HepG2 (cell line): ENCODE results near the gene CYP27A1.

Experiments used
- BRF2 ChIP-seq: sonication (generic); formaldehyde crosslinking; IDR thresholded peaks from 2 replicates; pipeline ENCODE4 v1.8.1; 2022; ENCODE audit warnings: mild to moderate bottlenecking, missing genetic modification reagents
- CAMTA2 ChIP-seq: sonication (generic); formaldehyde crosslinking; IDR thresholded peaks from 2 replicates; pipeline ENCODE4 v1.4.0; 2020; ENCODE audit warnings: mild to moderate bottlenecking, missing genetic modification reagents, borderline replicate concordance
- CHD2 ChIP-seq: IDR thresholded peaks from 2 replicates; pipeline ENCODE4 v1.6.1; 2011; ENCODE audit warnings: low read depth, low read length, improper control_type of control experiment
- MED1 ChIP-seq: sonication (generic); formaldehyde crosslinking; IDR thresholded peaks from 2 replicates; pipeline ENCODE4 v1.4.0; 2020; ENCODE audit warnings: missing genetic modification reagents
- NAIF1 ChIP-seq: sonication (generic); formaldehyde crosslinking; IDR thresholded peaks from 2 replicates; pipeline ENCODE4 v1.5.0; 2020; ENCODE audit warnings: mild to moderate bottlenecking, missing genetic modification reagents, borderline replicate concordance
- THRA ChIP-seq: sonication (generic); formaldehyde crosslinking; IDR thresholded peaks from 2 replicates; pipeline ENCODE4 v1.4.0; 2020; ENCODE audit warnings: missing genetic modification reagents, borderline replicate concordance
- USF2 ChIP-seq, 2 experiments: sonication (generic) in 1 of 2; formaldehyde crosslinking in 1 of 2; IDR thresholded peaks; 2 replicates each; pipeline versions ENCODE4 v1.5.1 to v1.6.1; 2011 to 2020; ENCODE audit warnings: borderline replicate concordance in 1 of 2, low read depth in 1 of 2, low read length in 1 of 2, mild to moderate bottlenecking in 1 of 2, missing genetic modification reagents in 1 of 2, moderate library complexity in 1 of 2
- ZFP41 ChIP-seq: sonication (generic); formaldehyde crosslinking; IDR thresholded peaks from 2 replicates; pipeline ENCODE4 v1.4.0; 2020; ENCODE audit warnings: mild to moderate bottlenecking, missing genetic modification reagents, borderline replicate concordance
- ZNF10 ChIP-seq: sonication (generic); formaldehyde crosslinking; IDR thresholded peaks from 2 replicates; pipeline ENCODE4 v1.4.0; 2020; ENCODE audit warnings: mild to moderate bottlenecking, low read depth, missing genetic modification reagents, borderline replicate concordance
- TF ChIP-seq, protein P1 (sequence below), 2 experiments: fragments of 450-650 bp in 1 of 2; sonication (generic) in 1 of 2; formaldehyde crosslinking; IDR thresholded peaks; 2 replicates each; pipeline versions ENCODE4 v1.5.0 to v1.8.0; 2020 to 2022; ENCODE audit warnings: mild to moderate bottlenecking in 1 of 2, missing genetic modification reagents in 1 of 2

DNA sequence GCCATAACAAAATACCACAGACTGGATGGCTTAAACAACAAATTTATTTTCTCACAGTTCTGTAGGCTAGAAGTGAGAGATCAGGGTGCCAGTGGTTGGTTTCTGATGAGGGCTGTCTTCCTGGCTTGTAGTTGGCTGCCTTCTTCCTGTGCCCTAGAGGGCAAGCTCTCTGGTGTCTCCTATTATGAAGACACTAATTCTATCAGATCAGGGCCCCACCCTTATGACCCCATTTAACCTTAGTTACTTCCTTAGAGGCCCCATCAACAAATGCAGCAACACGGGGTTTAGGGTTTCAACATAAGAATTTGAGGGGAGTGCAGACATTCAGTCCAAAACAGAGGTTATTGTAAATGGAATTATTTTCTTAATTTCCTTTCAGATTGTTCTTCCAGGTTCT is 22.9 kb downstream of the CYP27A1 start:
- TF ChIP-seq USF2 (IDR thresholded peaks at IDR 0.05; ENCODE audit: low read depth, low read length) (no peak), USF2 (CRISPR knock-in tag; IDR thresholded peaks at IDR 0.05; ENCODE audit: borderline replicate concordance) (no peak), CAMTA2 (CRISPR knock-in tag) (no peak), THRA (CRISPR knock-in tag) (no peak; the same call in 1 of the 2 replicates), MED1 (CRISPR knock-in tag) (no peak), BRF2 (no peak), ZFP41 (CRISPR knock-in tag) (no peak), NAIF1 (CRISPR knock-in tag) (no peak), ZNF10 (CRISPR knock-in tag) (no peak), CHD2 (no peak)
- TF ChIP-seq, protein P1, sequence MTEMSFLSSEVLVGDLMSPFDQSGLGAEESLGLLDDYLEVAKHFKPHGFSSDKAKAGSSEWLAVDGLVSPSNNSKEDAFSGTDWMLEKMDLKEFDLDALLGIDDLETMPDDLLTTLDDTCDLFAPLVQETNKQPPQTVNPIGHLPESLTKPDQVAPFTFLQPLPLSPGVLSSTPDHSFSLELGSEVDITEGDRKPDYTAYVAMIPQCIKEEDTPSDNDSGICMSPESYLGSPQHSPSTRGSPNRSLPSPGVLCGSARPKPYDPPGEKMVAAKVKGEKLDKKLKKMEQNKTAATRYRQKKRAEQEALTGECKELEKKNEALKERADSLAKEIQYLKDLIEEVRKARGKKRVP (CRISPR knock-in tag; IDR thresholded peaks at IDR 0.05): no peak
